T-helper 1 cell (primary cell): ENCODE measurements around the gene SLC4A4.

Source experiments
- DNase-seq, 5 donors: peaks; one replicate each; pipeline ENCODE4 v3.0.0-alpha.2; 2012 to 2020

The SLC4A4 gene

DNA sequence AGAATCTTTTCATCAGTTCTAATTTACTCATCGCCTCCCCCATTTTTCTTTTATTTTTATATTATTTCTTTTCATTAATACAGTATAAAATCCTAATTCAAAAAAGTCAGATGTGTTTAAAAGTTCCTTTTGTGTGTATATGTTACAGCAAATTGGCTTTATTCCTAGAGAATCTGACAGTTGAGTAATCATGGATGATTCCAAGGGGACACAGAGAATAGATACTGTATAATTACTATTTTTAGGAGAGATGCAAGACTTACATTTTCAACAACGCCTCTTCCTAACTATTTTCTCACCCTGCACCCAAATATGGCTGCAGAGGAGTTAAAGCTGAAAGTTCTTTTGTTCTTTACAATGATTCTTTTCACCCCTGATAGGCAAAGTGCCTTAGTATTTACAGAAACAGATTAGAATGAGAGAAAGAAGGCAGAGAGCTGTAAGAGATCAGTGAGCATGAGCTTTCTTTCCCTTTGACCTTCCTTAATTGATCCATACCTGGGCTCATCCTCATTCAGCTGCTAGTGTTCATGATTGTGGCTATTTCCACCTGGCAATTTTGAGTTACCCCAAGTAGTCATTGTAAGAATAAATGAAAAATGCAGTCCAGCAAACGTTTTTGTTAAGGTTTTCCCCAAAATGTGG is 210.8 kb downstream of the SLC4A4 start:
- DNase-seq = no peak

DNA sequence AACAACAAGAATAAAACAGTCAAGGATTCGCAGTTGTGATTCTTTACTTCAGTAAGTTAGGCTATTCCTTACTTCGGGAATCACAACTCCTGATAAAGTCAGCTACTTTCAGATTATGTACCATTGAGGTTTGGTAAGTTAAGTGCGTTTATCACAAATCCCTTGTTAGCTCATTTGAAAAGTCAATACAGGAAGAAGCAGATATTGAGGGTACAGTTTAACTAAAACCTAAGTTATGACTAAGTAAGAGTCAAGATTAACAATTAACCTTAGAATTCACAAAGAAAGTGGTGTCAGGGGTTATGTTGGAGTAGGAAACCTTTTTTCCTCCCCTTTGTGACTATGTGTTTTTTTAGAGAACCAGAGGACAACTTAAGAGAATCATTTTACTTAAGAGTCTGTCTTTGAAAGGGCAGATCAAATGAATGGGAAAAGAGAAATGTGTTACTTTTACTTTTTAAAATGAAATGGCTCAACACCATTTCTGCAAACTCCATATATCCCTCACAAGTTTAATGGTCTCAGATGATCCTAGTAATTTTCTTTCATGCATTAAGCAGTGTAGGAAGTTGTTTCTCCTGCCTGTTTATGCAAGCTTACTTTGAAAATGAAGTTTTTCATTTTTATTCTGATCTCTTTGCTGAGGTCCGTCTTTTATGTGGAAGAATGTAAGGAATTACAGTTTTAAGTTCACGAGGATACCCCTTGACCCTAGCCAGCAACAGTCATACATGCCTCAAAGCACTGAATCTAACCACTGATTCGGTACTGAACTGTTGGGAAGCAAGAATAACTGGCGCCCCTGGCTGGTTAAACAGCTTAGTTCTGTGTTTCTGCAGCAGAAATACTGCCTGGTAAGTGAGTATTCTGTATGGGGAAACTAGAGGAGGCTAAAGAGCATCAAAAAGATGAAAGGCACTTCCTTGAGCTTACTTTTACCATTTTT is 211.7 kb downstream of the SLC4A4 start:
- DNase-seq = no peak

DNA sequence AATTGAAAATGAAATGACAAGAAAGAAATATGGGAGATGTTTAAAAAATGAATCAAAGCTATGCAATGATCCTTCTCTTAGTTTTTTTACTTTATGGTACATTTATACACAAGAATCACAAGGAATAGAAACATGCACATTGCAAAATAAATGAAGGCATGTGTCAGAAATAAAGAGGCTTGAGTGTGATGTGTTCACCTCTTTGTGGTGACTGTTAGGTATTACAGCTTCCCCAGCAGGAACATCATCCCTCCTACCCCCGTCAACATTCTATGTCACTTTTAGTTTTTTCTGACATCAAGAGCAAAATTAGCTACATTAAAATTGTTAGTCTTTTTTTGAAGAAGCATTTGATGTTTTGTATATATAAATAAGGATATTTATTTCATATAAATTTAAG is 214.8 kb downstream of the SLC4A4 start:
- DNase-seq = no peak

DNA sequence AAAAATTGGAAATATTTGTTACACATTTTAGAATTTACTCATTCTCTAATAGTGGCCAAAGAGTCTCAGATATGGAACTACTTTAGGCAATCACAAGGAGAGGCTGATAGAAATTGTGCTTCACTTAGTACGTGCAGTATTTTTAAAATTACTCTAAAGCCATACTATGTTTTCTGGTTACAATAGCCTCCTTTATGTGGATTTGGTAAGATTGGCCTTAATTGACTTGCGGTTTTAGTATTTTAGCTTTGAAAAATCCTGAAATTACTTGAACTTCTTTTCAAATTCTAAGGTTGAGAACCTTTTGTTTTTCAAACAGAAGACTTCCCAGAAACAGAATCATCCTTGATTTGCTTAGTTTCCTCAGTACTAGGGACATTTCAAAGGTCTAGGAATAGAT is 215.2 kb downstream of the SLC4A4 start:
- no peak for DNase-seq

DNA sequence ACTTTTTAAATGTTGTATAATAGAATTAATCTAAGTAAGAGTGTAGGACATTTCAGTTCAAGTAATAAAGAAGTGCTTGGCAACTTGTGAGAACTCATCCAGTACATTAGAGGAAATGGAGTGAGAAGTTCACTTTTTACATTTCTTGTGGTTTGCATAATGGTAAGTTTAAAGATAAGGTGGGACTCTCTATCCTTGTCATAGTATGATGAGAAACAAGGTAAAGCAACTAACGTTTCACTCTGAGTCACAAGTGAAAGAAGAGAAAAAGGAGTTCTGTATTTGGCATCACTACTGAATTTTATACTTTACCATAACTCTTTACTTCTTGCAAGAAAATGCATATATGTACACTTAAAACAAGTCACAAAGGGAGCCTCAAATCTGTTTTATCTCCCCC is 219.4 kb downstream of the SLC4A4 start:
- peak in 1 of 5 donors; percentile 1 for DNase-seq

DNA sequence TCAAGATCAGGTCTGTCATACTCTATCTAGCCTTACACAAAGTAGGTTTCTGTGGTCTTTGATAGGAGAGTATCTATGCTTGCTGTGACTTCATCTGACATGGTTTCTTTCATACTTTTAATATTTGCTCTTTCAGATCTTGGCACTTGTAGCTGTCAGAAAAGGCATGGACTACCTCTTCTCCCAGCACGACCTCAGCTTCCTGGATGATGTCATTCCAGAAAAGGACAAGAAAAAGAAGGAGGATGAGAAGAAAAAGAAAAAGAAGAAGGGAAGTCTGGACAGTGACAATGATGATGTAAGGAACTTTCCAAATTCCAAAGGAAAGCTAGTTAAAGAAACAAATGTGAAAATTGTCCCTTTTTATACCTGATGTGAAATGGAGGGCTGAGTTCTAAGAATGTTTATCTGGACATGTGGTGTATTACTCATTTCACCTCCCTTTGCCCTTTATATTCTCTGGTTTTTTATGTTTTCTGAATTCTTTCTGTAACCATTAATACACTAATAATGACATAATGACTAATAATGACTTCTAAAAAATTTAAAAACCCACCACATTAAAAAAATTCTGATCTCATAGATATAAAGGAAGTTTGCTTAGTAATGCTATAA is 221.2 kb downstream of the SLC4A4 start:
- DNase-seq = no peak

DNA sequence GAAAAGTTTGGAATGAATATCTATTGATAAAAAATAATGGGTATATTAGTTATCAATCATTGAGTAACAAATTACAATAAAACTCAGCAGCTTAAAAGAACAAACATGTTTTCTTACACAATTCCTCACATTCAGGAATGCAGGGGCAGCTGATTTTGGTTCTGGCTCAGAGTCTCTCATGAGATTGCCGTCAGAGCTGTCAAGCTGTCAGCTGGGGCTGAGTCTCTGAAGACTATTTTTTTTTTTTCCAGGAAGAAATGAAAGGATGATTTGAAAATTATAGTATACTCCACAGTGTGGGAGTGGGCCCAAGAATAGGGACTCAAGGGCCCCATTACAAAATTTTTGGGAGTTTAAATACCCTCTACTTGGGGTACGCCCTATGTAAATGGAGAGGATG is 226.0 kb downstream of the SLC4A4 start:
- no peak for DNase-seq

DNA sequence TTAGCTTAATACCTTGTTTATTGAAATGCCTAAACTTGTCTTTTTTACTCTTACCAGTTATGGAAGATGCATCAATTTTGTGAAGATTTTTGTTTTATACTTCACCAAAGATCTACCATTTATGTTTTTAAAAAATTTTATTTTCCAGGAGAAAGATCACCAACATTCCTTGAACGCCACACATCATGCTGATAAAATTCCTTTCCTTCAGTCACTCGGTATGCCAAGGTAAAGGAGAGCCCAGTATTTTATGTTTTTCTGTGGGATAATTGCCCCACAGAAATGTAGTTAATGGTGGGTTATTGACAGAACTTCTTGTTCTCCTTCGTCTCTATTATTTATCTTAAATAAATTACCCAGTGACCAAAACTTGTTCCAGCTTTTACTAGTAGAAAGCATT is 228.0 kb downstream of the SLC4A4 start:
- no peak for DNase-seq

DNA sequence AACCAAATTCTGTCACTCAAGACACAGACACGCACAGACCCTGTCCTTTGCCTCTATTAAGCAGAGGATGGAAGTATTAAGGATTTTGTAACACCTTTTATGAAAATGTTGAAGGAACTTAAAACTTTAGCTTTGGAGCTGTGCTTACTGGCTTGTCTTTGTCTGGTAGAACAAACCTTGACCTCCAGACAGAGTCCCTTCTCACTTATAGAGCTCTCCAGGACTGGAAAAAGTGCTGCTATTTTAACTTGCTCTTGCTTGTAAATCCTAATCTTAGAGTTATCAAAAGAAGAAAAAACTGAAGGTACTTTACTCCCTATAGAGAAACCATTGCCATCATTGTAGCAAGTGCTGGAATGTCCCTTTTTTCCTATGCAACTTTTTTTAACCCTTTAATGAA is 229.3 kb downstream of the SLC4A4 start:
- DNase-seq = no peak

DNA sequence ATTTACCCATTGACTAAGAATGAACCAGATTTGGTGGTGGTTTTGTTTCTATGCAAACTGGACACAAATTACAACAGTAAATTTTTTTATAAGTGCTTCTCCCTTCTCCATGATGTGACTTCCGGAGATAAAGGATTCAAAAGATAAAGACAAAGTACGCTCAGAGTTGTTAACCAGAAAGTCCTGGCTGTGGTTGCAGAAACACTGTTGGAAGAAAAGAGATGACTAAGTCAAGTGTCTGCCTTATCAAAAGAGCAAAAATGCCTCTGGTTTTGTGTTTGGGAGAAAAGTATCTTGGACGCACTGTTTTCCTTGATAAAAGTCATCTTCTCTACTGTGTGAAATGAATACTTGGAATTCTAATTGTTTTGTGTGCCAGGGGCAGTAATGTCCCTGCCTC is 231.7 kb downstream of the SLC4A4 start:
- no peak for DNase-seq

DNA sequence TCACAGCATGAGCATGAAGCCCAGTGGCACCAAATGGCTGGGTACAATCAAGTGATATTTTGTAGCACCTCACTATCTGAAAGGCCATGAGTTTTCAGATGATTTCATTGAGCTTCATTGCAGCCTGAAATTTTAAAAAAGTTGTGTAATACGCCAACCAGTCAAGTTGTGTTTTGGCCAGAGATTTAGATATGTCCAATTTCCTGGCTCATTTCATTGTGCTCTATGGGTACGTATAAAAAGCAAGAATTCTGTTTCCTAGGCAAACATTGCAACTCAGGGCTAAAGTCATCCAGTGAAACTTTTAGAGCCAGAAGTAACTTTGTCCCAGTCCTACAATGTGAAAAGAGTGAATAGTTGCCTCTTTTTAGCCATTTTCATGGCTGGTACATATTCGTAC is 232.5 kb downstream of the SLC4A4 start:
- no peak for DNase-seq

DNA sequence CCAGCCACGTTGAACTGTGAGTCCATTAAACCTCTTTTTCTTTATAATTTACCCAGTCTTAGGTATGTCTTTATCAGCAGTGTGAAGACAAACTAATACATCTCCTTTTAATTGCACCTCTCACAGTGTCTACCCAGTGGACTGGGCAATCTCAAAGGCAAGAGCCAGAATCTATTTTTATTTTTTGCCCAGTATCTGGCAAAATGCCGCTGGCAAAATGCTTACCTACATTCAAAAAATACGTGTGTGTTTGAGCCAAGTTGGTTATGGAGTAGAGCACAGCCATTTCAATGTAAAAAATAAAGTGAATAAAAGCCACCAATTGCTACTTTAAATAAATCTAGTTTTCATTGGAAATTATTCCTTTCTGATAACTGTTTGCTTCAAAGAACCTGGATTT is 245.2 kb downstream of the SLC4A4 start:
- DNase-seq = no peak

DNA sequence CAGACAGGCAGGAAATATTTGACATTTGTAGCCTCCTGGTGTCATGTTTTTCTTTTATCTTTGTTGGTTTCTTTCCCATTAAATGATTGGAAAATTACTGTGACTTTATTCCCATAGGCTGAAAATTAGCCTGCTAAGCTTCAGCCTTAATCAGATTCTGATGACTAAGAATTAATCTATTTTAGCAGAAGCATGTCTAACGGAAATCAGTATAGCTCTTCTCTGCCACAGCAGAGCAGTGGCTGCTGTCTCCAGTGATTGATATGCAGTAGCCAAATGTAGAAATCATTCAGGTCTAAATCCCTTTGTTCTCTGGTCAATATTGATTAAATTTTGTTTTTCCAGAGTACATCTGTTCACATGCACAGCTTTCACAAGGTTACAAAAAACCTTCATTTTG is 245.8 kb downstream of the SLC4A4 start:
- DNase-seq = no peak

DNA sequence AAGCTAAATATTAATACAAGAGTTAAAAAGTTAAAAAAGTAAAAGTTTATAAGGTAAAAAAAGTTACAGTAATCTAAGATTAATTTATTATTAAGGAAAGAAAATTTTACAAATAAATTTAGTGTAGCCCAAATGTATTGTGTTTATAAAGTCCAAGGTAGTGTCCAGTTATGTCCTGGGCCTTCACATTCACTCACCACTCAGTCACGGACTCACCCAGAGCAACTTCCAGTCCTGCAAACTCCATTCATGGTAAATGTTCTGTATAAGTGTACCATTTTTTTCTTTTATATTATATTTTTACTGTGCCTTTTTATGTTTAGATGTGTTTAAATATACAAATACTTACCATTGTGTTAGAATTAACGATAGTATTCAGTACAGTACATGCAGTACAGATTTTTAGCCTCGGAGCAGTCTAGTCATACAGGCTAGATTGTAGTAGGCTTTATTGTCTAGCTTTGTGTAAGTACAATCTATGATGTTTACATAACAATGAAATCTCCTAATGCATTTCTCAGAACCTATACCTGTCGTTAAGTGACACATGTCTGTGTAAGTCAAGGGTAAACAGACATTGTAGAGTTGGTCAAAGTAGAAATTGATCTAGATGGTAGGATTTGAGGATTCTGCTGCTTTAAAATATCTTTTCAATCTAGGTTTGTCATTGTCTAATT is 247.4 kb downstream of the SLC4A4 start:
- no peak for DNase-seq

DNA sequence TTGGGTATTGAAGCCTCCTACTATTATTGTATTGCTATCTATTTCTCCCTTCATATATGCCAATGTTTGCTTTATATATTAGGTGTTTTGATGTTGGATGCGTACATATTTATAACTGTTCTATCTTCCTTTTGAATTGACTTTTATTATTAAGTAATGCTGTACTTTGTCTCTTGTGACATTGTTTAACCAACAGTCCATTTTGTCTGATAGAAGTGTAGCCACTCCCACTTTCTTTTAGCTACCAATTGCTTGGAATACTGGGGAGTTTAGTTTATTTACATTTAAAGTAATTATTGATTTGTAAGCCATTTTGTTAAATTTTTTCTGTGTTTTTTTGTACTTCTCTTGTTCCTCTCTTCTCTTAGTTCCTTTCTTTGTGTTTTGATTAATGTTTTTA is 249.2 kb downstream of the SLC4A4 start:
- no peak for DNase-seq

DNA sequence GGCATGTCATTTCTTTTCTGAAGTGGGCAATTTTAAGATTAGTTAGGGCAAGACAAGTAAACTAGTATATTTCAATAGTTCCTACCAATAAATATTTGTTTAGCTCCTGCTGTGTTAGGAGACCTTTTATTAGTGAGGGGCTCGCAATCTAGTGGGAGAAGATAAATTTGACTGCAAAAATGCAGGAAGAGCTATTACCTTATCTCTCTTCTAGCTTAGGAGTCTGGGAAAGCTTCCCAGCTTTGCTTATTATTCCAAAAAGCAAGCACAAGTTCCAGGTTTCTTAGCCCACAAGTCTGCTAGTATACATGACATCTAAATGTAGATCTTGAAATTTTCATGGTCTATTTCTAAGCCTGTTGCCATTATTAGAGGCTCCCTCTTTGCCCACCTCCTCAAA is 254.0 kb downstream of the SLC4A4 start:
- DNase-seq = no peak

DNA sequence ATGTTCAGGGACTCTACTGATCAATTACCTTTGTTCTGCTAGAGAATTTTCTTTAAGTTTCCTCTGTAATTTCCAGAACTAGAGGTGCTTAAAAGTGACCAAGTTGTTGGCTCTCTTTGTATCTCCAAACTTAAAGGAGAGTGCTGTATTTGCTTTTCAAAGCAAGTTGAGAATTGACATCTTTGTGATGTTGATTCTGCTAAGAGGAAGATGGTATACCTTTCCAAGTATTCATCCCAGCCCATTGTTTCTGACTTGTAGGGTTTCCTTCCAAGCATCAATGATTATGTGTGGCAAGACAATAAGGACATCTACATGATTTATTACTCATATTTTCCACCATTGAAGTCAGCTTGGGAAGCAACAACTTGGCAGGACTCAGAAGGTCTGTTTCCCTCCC is 254.5 kb downstream of the SLC4A4 start:
- no peak for DNase-seq

DNA sequence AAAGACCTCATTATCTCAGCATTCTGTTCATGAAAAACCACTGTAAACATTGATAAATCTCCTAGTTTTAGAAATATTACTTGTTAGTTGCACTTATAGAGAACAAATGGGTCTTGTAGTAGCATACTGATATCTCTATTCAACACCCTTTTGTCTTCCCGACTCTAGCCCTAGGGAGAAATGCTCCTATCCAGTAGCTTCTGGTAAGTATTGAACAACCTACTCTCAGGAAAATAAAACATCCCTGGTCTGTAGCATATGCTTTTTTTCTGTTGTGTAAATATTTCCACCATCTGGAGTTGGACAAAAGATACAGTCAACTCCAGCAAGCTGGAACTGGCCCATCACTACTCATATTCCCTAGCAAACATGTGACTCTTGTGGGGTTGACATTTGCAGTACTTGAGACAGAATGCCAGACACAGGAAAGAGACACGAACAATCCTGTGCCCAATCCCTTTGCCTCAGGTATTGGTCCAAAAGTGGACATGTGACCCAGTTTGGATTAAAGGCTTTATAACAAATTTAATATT is 256.8 kb downstream of the SLC4A4 start:
- no peak for DNase-seq

DNA sequence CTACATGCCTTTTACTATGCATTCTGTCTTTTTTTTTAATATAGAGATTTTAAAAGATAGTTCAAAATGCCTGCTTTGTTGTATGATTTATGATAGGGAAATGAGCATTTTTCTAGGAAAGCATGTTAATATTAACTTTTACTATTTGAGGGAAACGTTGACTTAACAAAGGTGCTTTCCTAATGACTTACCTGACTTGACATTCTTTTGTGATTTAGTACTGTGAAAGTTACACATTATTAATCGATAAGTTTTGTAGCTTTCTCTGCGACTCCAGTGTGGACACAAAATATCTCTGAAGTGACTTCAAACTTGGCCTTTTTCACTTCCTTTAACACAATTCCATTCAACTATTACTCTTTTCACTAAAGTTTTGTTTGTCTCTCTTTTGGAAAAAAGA is 260.8 kb downstream of the SLC4A4 start:
- no peak for DNase-seq

DNA sequence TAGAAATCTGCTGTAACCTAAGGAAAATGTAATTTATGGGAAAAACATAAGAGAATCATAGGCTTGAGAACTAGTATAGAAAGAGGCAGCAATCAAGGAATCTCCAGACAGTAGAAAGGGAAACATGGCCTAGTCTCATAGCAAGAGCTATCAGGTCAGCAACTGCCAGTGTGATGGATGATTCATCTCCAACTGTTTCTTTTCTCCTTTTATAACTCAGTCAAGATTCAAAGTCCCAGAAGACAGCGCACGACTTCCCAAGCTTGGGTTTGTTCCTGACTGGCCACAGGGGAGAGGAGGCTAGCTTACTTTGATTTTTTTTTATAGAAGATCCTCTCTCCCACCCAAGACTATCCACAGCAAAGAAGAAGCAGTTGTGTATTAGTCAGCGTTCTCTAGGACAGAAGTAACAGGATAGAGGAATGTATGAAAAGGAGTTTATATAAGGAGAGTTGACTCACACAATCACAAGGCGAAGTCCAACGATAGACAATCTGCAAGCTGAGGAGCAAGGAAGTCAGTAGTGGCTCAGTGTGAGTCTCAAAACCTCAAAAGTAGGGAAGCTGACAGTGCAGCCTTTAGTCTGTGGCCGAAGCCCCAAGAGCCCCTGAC is 263.6 kb downstream of the SLC4A4 start:
- DNase-seq = no peak

DNA sequence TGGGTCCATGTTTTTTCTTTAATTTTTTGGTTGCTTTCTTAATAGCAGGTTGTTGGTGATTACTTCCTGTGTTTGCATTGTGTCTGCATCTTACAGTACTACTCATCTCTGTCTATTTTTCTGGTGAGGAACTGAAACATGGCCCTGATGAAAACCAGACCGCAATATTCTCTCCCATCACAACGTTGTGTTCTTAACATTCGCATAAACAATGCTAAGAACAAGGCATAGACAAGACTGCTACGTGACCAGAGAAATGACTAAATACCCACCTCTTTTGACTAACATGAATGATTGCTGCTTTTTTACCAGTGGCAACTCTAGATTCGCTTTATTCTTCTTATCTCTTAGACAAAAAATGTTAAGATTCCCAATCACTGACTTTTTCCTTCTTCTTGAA is 266.0 kb downstream of the SLC4A4 start:
- DNase-seq = no peak

DNA sequence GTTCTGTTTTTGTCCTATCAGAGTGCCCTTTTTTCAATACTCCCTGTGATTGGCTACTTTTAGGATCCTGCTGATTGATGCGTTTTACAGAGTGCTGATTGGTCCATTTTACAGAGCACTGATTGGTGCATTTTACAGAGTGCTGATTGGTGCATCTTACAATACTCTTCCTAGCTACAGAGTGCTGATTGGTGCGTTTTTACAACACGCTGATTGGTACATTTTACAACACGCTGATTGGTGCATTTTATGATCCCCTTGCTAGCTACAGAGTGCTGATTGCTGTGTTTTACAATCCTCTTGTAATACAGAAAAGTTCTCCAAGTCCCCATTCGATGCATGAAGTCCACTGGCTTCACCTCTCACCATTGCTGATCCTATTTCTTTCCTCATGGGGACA is 268.3 kb downstream of the SLC4A4 start:
- no peak for DNase-seq
